HFFc6 (cell line): Measurements from ENCODE around the gene FEM1B. TPM values are rescaled to one million over a fixed set of nuclear protein-coding genes. Genes with fewer than 3 reads are reported as not detected.

Source experiments
- DNase-seq: peaks from one replicate; pipeline ENCODE4 v3.0.0-alpha.2; 2018
- H3K27ac Mint-ChIP-seq: 2 replicates; pipeline ENCODE4 v1.8.0; 2020; ENCODE audit warnings: mild to moderate bottlenecking, mixed read lengths
- H3K27me3 Mint-ChIP-seq: 2 replicates; pipeline ENCODE4 v1.8.0; 2021; ENCODE audit warnings: mild to moderate bottlenecking, moderate library complexity, mixed read lengths; ENCODE audit not compliant: insufficient read depth
- H3K36me3 Mint-ChIP-seq: 2 replicates; pipeline ENCODE4 v1.8.0; 2021; ENCODE audit warnings: low read depth, mixed read lengths
- H3K4me1 Mint-ChIP-seq: 2 replicates; pipeline ENCODE4 v1.8.0; 2020; ENCODE audit warnings: low read depth, mixed read lengths
- H3K4me3 Mint-ChIP-seq: 2 replicates; pipeline ENCODE4 v1.8.0; 2020; ENCODE audit warnings: mild to moderate bottlenecking, moderate library complexity, mixed read lengths
- H3K9me3 Mint-ChIP-seq: 2 replicates; pipeline ENCODE4 v1.8.0; 2020; ENCODE audit warnings: mild to moderate bottlenecking, mixed read lengths
- total RNA-seq, 6 experiments: library from RNA; stranded (reverse); fragmentation: NEBNext Ultra II Directional; extraction: Animal tissue kit (Norgen Biotek cat#: 25700); gene quantifications; 2 replicates in 1 of 6; 3 replicates in 5 of 6; pipeline ENCODE4 v1.2.3, GENCODE V29; 2021
- TF ChIP-seq, protein P1 (sequence below): fragments of 200-600 bp; sonication (generic); IDR thresholded peaks from 2 replicates; pipeline ENCODE4 v1.5.0; 2021; ENCODE audit warnings: antibody characterized with exemption, mild to moderate bottlenecking

Gene FEM1B
- total RNA-seq, 6 experiments from 2014 or later = 30.7 to 38.0 (median 32.7) TPM

DNA sequence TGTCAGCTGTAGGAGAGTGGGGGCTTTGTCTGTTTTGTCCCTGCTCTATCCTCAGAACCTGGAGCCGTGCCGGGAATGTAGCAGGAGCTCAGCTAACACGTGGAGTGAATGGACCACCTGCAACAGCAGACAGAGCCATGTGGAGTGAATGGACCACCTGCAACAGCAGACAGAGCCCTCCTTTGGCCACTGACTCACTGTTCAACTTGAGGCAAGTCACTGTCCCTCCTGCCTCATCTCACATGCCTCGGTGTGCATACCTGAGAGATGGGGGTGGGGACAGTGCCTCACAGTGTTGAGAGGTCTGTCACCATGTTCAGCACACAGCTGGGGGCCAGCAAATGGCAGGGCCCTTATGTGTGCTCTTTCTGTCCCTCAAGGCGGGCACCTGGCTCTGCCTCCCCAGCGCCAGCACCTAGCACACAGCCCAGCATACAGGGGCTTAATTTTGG is 27.9 kb downstream of the FEM1B start:
- H3K4me1 Mint-ChIP-seq = peaks cover 41% of the 10 kb centered on the region
- no peak for DNase-seq
- no peaks in the 10 kb centered on the region; the same call in 1 of the 2 replicates for H3K27me3 Mint-ChIP-seq
- H3K36me3 Mint-ChIP-seq = no peaks in the 10 kb centered on the region
- no peak overlapping the region for H3K4me3 Mint-ChIP-seq
- no peaks in the 10 kb centered on the region for H3K9me3 Mint-ChIP-seq
- TF ChIP-seq, protein P1, sequence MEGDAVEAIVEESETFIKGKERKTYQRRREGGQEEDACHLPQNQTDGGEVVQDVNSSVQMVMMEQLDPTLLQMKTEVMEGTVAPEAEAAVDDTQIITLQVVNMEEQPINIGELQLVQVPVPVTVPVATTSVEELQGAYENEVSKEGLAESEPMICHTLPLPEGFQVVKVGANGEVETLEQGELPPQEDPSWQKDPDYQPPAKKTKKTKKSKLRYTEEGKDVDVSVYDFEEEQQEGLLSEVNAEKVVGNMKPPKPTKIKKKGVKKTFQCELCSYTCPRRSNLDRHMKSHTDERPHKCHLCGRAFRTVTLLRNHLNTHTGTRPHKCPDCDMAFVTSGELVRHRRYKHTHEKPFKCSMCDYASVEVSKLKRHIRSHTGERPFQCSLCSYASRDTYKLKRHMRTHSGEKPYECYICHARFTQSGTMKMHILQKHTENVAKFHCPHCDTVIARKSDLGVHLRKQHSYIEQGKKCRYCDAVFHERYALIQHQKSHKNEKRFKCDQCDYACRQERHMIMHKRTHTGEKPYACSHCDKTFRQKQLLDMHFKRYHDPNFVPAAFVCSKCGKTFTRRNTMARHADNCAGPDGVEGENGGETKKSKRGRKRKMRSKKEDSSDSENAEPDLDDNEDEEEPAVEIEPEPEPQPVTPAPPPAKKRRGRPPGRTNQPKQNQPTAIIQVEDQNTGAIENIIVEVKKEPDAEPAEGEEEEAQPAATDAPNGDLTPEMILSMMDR = no peak
- H3K27ac Mint-ChIP-seq = no peak overlapping the region

DNA sequence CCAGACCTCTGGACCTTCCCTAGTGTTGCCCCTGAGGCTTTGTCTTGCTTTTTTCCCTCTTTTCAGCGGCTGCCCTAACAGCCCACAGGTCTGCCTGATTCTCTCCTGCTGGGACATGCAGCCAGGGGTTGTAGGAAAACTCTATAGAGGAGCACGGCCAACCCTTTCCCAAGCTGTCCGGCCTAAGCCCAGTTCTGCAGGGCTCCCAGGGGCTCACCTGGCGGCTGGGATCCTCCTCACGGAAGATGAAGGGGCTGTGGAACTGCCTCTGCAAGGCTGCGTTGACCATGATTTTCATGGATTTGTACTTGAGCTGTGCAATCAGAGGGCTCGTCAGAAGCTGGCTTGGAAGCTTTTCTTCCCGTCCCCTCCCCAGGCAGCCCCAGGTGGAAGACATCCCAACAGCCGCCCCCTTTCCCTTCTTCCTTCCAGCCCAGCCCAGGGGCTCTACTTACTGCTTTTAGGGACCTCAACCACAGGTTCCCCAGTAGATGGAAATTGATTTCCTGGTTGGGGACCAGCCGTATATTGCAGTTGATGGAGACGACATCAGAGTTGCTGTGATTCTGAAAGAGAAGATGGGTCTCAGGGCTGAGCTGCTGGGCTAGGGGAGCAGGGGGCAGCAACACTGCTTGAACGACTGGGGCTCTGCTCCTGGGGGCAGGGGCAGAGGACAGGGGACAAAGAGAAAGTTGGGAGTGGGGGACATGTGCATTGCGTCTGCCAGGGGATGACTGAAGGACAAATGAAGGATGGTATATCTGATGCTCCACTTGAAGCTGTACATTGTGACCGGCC is 29.8 kb downstream of the FEM1B start:
- H3K4me3 Mint-ChIP-seq = no peak overlapping the region
- no peaks in the 10 kb centered on the region for H3K36me3 Mint-ChIP-seq
- H3K27ac Mint-ChIP-seq = no peak overlapping the region
- TF ChIP-seq, protein P1 = no peak
- peaks cover 41% of the 10 kb centered on the region for H3K4me1 Mint-ChIP-seq
- H3K27me3 Mint-ChIP-seq = peaks cover 2% of the 10 kb centered on the region; the same call in 1 of the 2 replicates
- no peaks in the 10 kb centered on the region for H3K9me3 Mint-ChIP-seq
- DNase-seq = no peak

DNA sequence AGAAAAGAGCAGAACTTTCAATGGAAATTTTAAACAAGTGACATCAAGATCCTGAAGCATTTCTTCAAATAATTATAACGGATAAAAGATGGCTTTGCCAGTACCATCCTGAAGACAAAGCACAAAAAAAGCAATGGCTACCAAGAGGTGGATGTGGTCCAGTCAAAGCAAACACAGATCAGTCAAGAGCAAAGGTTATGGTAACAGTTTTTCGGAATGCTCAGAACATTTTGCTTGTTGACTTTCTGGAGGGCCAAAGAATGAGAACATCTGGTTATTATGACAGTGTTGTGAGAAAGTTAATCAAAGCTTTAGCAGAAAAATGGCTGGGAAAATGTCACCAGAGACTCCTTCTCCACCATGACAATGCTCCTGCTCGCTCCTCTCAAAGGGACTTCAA is 31.5 kb downstream of the FEM1B start:
- no peaks in the 10 kb centered on the region for H3K36me3 Mint-ChIP-seq
- no peak overlapping the region for H3K27ac Mint-ChIP-seq
- peaks cover 4% of the 10 kb centered on the region for H3K27me3 Mint-ChIP-seq
- H3K4me1 Mint-ChIP-seq = peaks cover 47% of the 10 kb centered on the region
- no peaks in the 10 kb centered on the region for H3K9me3 Mint-ChIP-seq
- no peak for DNase-seq
- TF ChIP-seq, protein P1 = no peak
- H3K4me3 Mint-ChIP-seq = no peak overlapping the region

DNA sequence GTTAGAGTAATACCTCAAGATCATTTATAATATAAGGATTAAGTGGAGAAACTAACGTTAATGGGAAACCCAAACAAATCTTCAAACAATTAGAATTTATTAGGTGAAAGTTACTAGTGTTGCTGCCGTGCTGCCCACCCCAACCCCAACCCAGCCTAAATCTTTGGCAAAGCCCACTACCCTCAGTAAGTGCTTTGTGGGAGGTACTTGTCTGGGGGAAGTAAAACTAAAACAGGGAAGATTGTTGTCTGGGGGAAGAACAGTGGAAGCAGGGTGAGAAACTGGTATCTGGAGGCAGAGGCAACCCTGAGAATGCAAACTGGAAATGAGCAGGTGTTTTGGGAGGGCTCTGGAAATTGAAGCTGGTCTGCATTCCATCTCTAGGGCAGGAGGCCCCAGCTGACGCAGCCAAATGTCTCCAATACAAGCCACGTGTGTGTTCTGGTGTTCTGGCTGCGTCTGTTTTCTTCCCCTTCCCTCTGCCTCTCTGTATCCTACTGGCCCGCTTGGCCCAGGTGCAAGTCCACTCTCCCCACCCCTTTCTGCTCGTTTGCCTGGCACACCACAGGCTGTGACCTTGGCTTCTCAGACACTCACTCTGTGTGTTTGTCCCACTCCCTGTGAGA is 32.7 kb downstream of the FEM1B start:
- TF ChIP-seq, protein P1 = no peak
- H3K27me3 Mint-ChIP-seq = peaks cover 4% of the 10 kb centered on the region
- no peak overlapping the region for H3K4me3 Mint-ChIP-seq
- DNase-seq = no peak
- no peaks in the 10 kb centered on the region for H3K36me3 Mint-ChIP-seq
- no peaks in the 10 kb centered on the region for H3K9me3 Mint-ChIP-seq
- H3K27ac Mint-ChIP-seq = no peak overlapping the region
- H3K4me1 Mint-ChIP-seq = peaks cover 35% of the 10 kb centered on the region

DNA sequence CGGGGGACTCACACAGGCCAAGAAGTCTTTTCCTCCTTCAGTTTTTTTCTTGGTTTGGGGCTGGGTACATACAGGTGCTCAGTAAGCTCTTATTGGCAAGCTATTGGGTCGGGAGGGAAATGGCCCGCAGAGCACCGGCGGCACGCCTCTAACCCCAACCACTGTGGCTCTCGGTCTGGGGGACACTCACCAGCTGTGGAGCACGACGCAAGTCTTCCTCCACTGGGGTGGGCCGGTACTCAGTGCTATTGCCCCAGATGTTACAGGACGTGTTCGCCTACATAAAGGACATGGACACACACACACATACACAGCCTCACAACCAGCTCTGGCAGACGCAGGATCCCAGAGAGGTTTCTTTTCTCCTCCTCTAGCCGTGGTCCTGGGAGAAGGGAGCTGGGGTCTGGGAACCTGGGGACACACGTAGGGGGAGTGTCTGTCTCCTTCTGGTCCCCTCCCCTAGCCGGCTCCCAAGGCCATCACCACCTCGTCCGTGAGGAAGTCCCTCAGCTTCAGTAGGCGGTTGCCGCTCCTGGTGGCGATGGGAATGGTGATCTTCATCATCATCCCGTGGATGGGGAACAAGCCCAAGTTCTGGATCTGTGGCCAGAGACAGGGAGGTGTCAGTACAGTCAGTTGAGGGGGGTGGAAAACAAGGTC is 33.4 kb downstream of the FEM1B start:
- DNase-seq = no peak
- no peak overlapping the region for H3K4me3 Mint-ChIP-seq
- no peak overlapping the region for H3K27ac Mint-ChIP-seq
- TF ChIP-seq, protein P1 = no peak
- H3K9me3 Mint-ChIP-seq = no peaks in the 10 kb centered on the region
- peaks cover 4% of the 10 kb centered on the region for H3K27me3 Mint-ChIP-seq
- H3K4me1 Mint-ChIP-seq = peaks cover 34% of the 10 kb centered on the region
- H3K36me3 Mint-ChIP-seq = no peaks in the 10 kb centered on the region
